ENCODE measurements around the gene EML5. TPM values are rescaled to one million over a fixed set of nuclear protein-coding genes. Genes with fewer than 3 reads are reported as not detected.

The EML5 gene
- total and polyA plus RNA-seq, 2 donors (not counting 3 experiments of a cell fraction or from before 2014, with no cell fraction given): not detected

GRCh38 chr14:88737245-88737644, 55.5 kb downstream of the EML5 start:
- H3K36me3 ChIP-seq (ENCODE audit: control insufficient read depth in 2 of 2, extremely low read depth in 1 of 2, insufficient read depth in 2 of 2, low read length in 2 of 2): no peaks in the 10 kb centered on the region
- no TSS peak for BruUV-seq (replicated peaks)
- POLR2A ChIA-PET: no interaction called here
- peaks cover 0 to 2% of the 10 kb centered on the region in 2 experiments for H3K27me3 ChIP-seq (ENCODE audit: control insufficient read depth in 2 of 2, insufficient read depth in 2 of 2, low read length in 2 of 2)
- H3K9me3 ChIP-seq (replicated peaks; ENCODE audit: control insufficient read depth, insufficient read depth, low read length): no peaks in the 10 kb centered on the region
- H3K9me1 ChIP-seq (replicated peaks; ENCODE audit: control insufficient read depth, extremely low read depth, insufficient read depth, low read length): no peaks in the 10 kb centered on the region
- H3K4me2 ChIP-seq (ENCODE audit: insufficient read depth, low read length): no peak overlapping the region
- no peak overlapping the region for H3K9ac ChIP-seq (replicated peaks; ENCODE audit: extremely low read depth, insufficient read depth, low read length)
- no peak overlapping the region for H3K4me3 ChIP-seq (replicated peaks in 1 of 3; ENCODE audit: insufficient read depth in 1 of 3, low read depth in 1 of 3, low read length in 3 of 3)
- CTCF ChIA-PET: no interaction called here
- DNase-seq (ENCODE audit: low read depth, low spot score) (no peak), FAIRE-seq (no peak)
- H2AFZ ChIP-seq (ENCODE audit: low read depth, low read length): no peak overlapping the region
- dilution Hi-C loops (cut with MboI; ENCODE audit: extremely low pct_ligation_motif_present, low sequenced_read_pairs) (no loop called here), intact Hi-C loops (cut with micrococcal nuclease) (no loop called here)
- no peaks in the 10 kb centered on the region for H4K20me1 ChIP-seq (replicated peaks; ENCODE audit: control insufficient read depth, extremely low read depth, insufficient read depth, low read length)
- TF ChIP-seq FOS (IDR thresholded peaks at IDR 0.05; ENCODE audit: borderline replicate concordance, insufficient read depth, low read length) (no peak), POLR2AphosphoS5 (IDR thresholded peaks at IDR 0.05; ENCODE audit: insufficient read depth, low read depth, low read length) (no peak), MYC (IDR thresholded peaks at IDR 0.05; ENCODE audit: low read depth, low read length) (no peak), CTCF (IDR thresholded peaks at IDR 0.05; ENCODE audit: extremely low read depth in 1 of 2, insufficient read depth in 1 of 2, low read depth in 1 of 2, low read length in 2 of 2) (no peak), JUN (IDR thresholded peaks at IDR 0.05; ENCODE audit: borderline replicate concordance, insufficient read depth, insufficient read length, low read depth) (no peak), EZH2 (IDR thresholded peaks at IDR 0.05; ENCODE audit: borderline replicate concordance, low read depth, low read length, severe bottlenecking) (no peak), POLR2A (IDR thresholded peaks at IDR 0.05; ENCODE audit: low read depth, low read length) (no peak), MAX (IDR thresholded peaks at IDR 0.05; ENCODE audit: insufficient read depth, insufficient read length) (no peak), GATA2 (IDR thresholded peaks at IDR 0.05; ENCODE audit: insufficient read depth, insufficient read length, low read depth, low read length) (no peak)
- H3K27ac ChIP-seq (ENCODE audit: insufficient read depth, low read depth, low read length): no peak overlapping the region
- H3K4me1 ChIP-seq (ENCODE audit: control insufficient read depth, extremely low read depth, insufficient read depth, low read length): no peaks in the 10 kb centered on the region
- no peaks in the 10 kb centered on the region for H3K79me2 ChIP-seq (ENCODE audit: control insufficient read depth, insufficient read depth, low read length)

All from endothelial cell of umbilical vein (primary cell).